GM23338 (cell line): ENCODE data around the gene ARHGEF2. TPM values are rescaled to one million over a fixed set of nuclear protein-coding genes. Genes with fewer than 3 reads are reported as not detected.

ENCODE experiments used
- ATAC-seq: fragments of 200-7000 bp; cut with Tn5 transposase; 3 replicates; pipeline ENCODE4 v1.9.1; 2020
- DNase-seq: peaks from one replicate; pipeline ENCODE4 v3.0.0-alpha.2; 2015; ENCODE audit warnings: low spot score
- H2AFZ ChIP-seq: fragments of 200-600 bp; sonication (generic); 2 replicates; pipeline ENCODE4 v1.8.0; 2016; ENCODE audit warnings: antibody characterized with exemption, mild to moderate bottlenecking, moderate library complexity
- H3F3A ChIP-seq: fragments of 200-600 bp; sonication (generic); replicated peaks from 2 replicates; pipeline ENCODE4 v1.8.0; 2017; ENCODE audit warnings: antibody characterized with exemption, mixed run types, low read depth
- H3K27ac ChIP-seq: fragments of 200-600 bp; sonication (generic); 2 replicates; pipeline ENCODE4 v1.6.1; 2016; ENCODE audit warnings: low read depth
- H3K27me3 ChIP-seq: fragments of 200-600 bp; sonication (generic); 2 replicates; pipeline ENCODE4 v1.8.0; 2016; ENCODE audit warnings: mild to moderate bottlenecking, mixed run types, moderate library complexity; ENCODE audit not compliant: insufficient read depth
- H3K36me3 ChIP-seq: fragments of 200-600 bp; sonication (generic); 2 replicates; pipeline ENCODE4 v1.8.0; 2016; ENCODE audit warnings: mild to moderate bottlenecking; ENCODE audit not compliant: insufficient read depth
- H3K4me1 ChIP-seq: fragments of 200-600 bp; sonication (generic); 2 replicates; pipeline ENCODE4 v1.8.0; 2016; ENCODE audit warnings: mild to moderate bottlenecking, moderate library complexity; ENCODE audit not compliant: insufficient read depth
- H3K4me2 ChIP-seq: fragments of 200-600 bp; sonication (generic); 2 replicates; pipeline ENCODE4 v1.7.1; 2017; ENCODE audit warnings: mixed run types
- H3K4me3 ChIP-seq: fragments of 200-600 bp; sonication (generic); 2 replicates; pipeline ENCODE4 v1.6.1; 2016; ENCODE audit warnings: mixed run types
- H3K79me2 ChIP-seq: fragments of 200-600 bp; sonication (generic); replicated peaks from 2 replicates; pipeline ENCODE4 v1.8.0; 2017; ENCODE audit warnings: mild to moderate bottlenecking; ENCODE audit not compliant: insufficient read depth
- H3K9me2 ChIP-seq: fragments of 200-600 bp; sonication (generic); 2 replicates; pipeline ENCODE4 v1.8.0; 2017; ENCODE audit not compliant: insufficient read depth
- H4K20me1 ChIP-seq: fragments of 200-600 bp; sonication (generic); replicated peaks from 2 replicates; pipeline ENCODE4 v1.8.0; 2017; ENCODE audit warnings: mild to moderate bottlenecking; ENCODE audit not compliant: insufficient read depth
- H3K27ac Mint-ChIP-seq: 2 replicates; pipeline ENCODE4 v1.8.0; 2020; ENCODE audit warnings: inconsistent platforms, mild to moderate bottlenecking, moderate library complexity, mixed read lengths
- H3K27me3 Mint-ChIP-seq: 3 replicates; pipeline ENCODE4 v1.8.0; 2022; ENCODE audit warnings: low read depth, mild to moderate bottlenecking, moderate library complexity, mixed read lengths, inconsistent platforms; ENCODE audit not compliant: insufficient read depth, poor library complexity
- H3K36me3 Mint-ChIP-seq: 3 replicates; pipeline ENCODE4 v1.8.0; 2021; ENCODE audit warnings: low read depth, mild to moderate bottlenecking, inconsistent platforms, moderate library complexity, mixed read lengths
- H3K4me1 Mint-ChIP-seq: 3 replicates; pipeline ENCODE4 v1.8.0; 2020; ENCODE audit warnings: mild to moderate bottlenecking, inconsistent platforms, mixed read lengths
- H3K4me3 Mint-ChIP-seq: 3 replicates; pipeline ENCODE4 v1.8.0; 2021; ENCODE audit warnings: moderate library complexity, mild to moderate bottlenecking, inconsistent platforms, mixed read lengths
- H3K9me3 Mint-ChIP-seq: 3 replicates; pipeline ENCODE4 v1.8.0; 2020; ENCODE audit warnings: moderate library complexity, mild to moderate bottlenecking, inconsistent platforms, mixed read lengths
- CREB1 ChIP-seq: fragments of 250-450 bp; sonication (Bioruptor Pico); IDR thresholded peaks from 2 replicates; pipeline ENCODE4 v1.5.0; 2020; ENCODE audit warnings: low read depth, mild to moderate bottlenecking, moderate library complexity
- CTCF ChIP-seq, 2 experiments: fragments of 200-600 bp in 1 of 2; sonication (generic) in 1 of 2; conservative IDR thresholded peaks; 2 replicates each; pipeline versions ENCODE4 v1.5.1 to v1.6.1; 2016 to 2017; ENCODE audit warnings: antibody characterized with exemption in 2 of 2, low read depth in 2 of 2, mild to moderate bottlenecking in 2 of 2, moderate library complexity in 1 of 2
- EZH2 ChIP-seq: fragments of 200-600 bp; sonication (generic); IDR thresholded peaks from one replicate; pipeline ENCODE4 v1.8.0; 2017; ENCODE audit warnings: antibody characterized with exemption, mild to moderate bottlenecking, low read depth; ENCODE audit not compliant: unreplicated experiment
- EZH2phosphoT487 ChIP-seq: fragments of 200-600 bp; sonication (generic); IDR thresholded peaks from one replicate; pipeline ENCODE4 v1.8.1; 2018; ENCODE audit warnings: antibody characterized with exemption; ENCODE audit not compliant: unreplicated experiment
- POLR2AphosphoS5 ChIP-seq: IDR thresholded peaks from 2 replicates; pipeline ENCODE4 v1.6.1; 2016; ENCODE audit warnings: antibody characterized with exemption, low read depth
- ZNF331 ChIP-seq: fragments of 250-450 bp; sonication (Bioruptor Pico); IDR thresholded peaks from 2 replicates; pipeline ENCODE4 v1.5.0; 2020; ENCODE audit warnings: low read depth, mild to moderate bottlenecking, moderate library complexity
- ZNF462 ChIP-seq: fragments of 250-450 bp; sonication (Bioruptor Pico); IDR thresholded peaks from 2 replicates; pipeline ENCODE4 v1.5.0; 2020; ENCODE audit warnings: mild to moderate bottlenecking, moderate library complexity
- polyA plus RNA-seq: library from polyadenylated mRNA; unstranded; fragments of >200 nt; fragmentation: Nextera tagmentation; extraction: Ambion mirVana; gene quantifications from 2 replicates; pipeline ENCODE4 v1.2.1, GENCODE V29; 2016
- total RNA-seq: library from RNA; depleted of rRNA; stranded (reverse); fragments of >200 nt; shearing (Covaris generic); gene quantifications from 2 replicates; pipeline ENCODE4 v1.2.3, GENCODE V29; 2014

ARHGEF2 gene
- total and polyA plus RNA-seq, 2 experiments from 2014 or later: 23.0 to 87.6 TPM

GRCh38 chr1:155962599-155963211 is 15.6 kb downstream of the ARHGEF2 start:
- TF ChIP-seq ZNF331 (CRISPR knock-in tag) (no peak), CREB1 (CRISPR knock-in tag) (no peak), EZH2phosphoT487 (peak; percentile 18), POLR2AphosphoS5 (no peak)
- H4K20me1 ChIP-seq: peaks cover 6% of the 10 kb centered on the region; the same call in 1 of the 2 replicates
- H3K36me3 ChIP-seq: peaks cover 31% of the 10 kb centered on the region

GRCh38 chr1:155961937-155962336 is 16.4 kb downstream of the ARHGEF2 start:
- no peak overlapping the region for H3K27ac ChIP-seq
- no peak for TF ChIP-seq EZH2
- peak in 1 of 2 experiments; percentile 40; a peak in 2 of 4 replicates for TF ChIP-seq CTCF (conservative IDR thresholded peaks at IDR 0.05; ENCODE audit: low read depth in 2 of 2)
- no peaks in the 10 kb centered on the region for H3K27me3 ChIP-seq
- H3K9me2 ChIP-seq: no peaks in the 10 kb centered on the region
- ATAC-seq (peak; percentile 55), DNase-seq (no peak)
- H4K20me1 ChIP-seq: peaks cover under 1% of the 10 kb centered on the region; the same call in 1 of the 2 replicates
- H2AFZ ChIP-seq: no peak overlapping the region
- no peaks in the 10 kb centered on the region; the same call in 1 of the 2 replicates for H3K79me2 ChIP-seq
- Mint-ChIP-seq H3K27me3 (peaks cover 6% of the 10 kb centered on the region), H3K9me3 (no peaks in the 10 kb centered on the region), H3K4me3 (no peak overlapping the region), H3K4me1 (peaks cover 8% of the 10 kb centered on the region), H3K36me3 (peaks cover 86% of the 10 kb centered on the region), H3K27ac (peak overlapping the region; percentile 80)
- H3K36me3 ChIP-seq: peaks cover 39% of the 10 kb centered on the region
- peaks cover under 1% of the 10 kb centered on the region for H3K4me1 ChIP-seq
- H3F3A ChIP-seq: peaks cover 19% of the 10 kb centered on the region; the same call in 1 of the 2 replicates
- no peak overlapping the region for H3K4me2 ChIP-seq
- H3K4me3 ChIP-seq: no peak overlapping the region

More at GRCh38 chr1:155962599-155963211, 15.6 kb downstream of the ARHGEF2 start:
- no peak for ATAC-seq
- peaks cover 6% of the 10 kb centered on the region for H3K27me3 Mint-ChIP-seq
- DNase-seq: no peak
- H3K4me3 Mint-ChIP-seq: no peak overlapping the region
- H3K9me2 ChIP-seq: no peaks in the 10 kb centered on the region
- H3F3A ChIP-seq: peaks cover 18% of the 10 kb centered on the region; the same call in 1 of the 2 replicates
- no peak overlapping the region for H3K27ac Mint-ChIP-seq
- peaks cover 16% of the 10 kb centered on the region for H3K4me1 Mint-ChIP-seq
- H3K4me3 ChIP-seq: no peak overlapping the region
- no peaks in the 10 kb centered on the region for H3K27me3 ChIP-seq
- H3K9me3 Mint-ChIP-seq: no peaks in the 10 kb centered on the region
- peaks cover 85% of the 10 kb centered on the region for H3K36me3 Mint-ChIP-seq
- H3K4me1 ChIP-seq: peaks cover 9% of the 10 kb centered on the region
- no peak overlapping the region for H3K27ac ChIP-seq
- no peak overlapping the region for H2AFZ ChIP-seq
- H3K79me2 ChIP-seq: peaks cover 2% of the 10 kb centered on the region; the same call in 1 of the 2 replicates
- no peak overlapping the region for H3K4me2 ChIP-seq

- no peak for DNase-seq
- no peak overlapping the region for H3K4me2 ChIP-seq
- H3F3A ChIP-seq: peaks cover 19% of the 10 kb centered on the region
- Mint-ChIP-seq H3K36me3 (peaks cover 81% of the 10 kb centered on the region), H3K27ac (no peak overlapping the region), H3K4me3 (no peak overlapping the region), H3K27me3 (peaks cover 4% of the 10 kb centered on the region), H3K9me3 (no peaks in the 10 kb centered on the region), H3K4me1 (no peaks in the 10 kb centered on the region)
- no peak overlapping the region for H3K4me3 ChIP-seq
- H3K79me2 ChIP-seq: no peaks in the 10 kb centered on the region; the same call in 1 of the 2 replicates
- H2AFZ ChIP-seq: no peak overlapping the region
- no peak for ATAC-seq
- no peaks in the 10 kb centered on the region; the same call in 1 of the 2 replicates for H4K20me1 ChIP-seq
- H3K9me2 ChIP-seq: no peaks in the 10 kb centered on the region
- no peak overlapping the region for H3K27ac ChIP-seq
- H3K36me3 ChIP-seq: peaks cover 55% of the 10 kb centered on the region
- H3K4me1 ChIP-seq: no peaks in the 10 kb centered on the region
- no peaks in the 10 kb centered on the region for H3K27me3 ChIP-seq
- no peak for TF ChIP-seq ZNF462
Observed at GRCh38 chr1:155960081-155960745, 18.1 kb downstream of the ARHGEF2 start.
